GM19468 (cell line): Measurements from ENCODE around the gene TAS2R42.
A peak's percentile ranks its signal among the peaks of the same experiment; 100 is the strongest.

Experiments used
- ATAC-seq: cut with Tn5 transposase; IDR thresholded peaks from one replicate; pipeline ENCODE4 v1.9.1; 2021; ENCODE audit warnings: mild to moderate bottlenecking, moderate library complexity, moderate number of reproducible peaks; ENCODE audit not compliant: unreplicated experiment; ENCODE audit errors: extremely low read depth

Gene TAS2R42

DNA sequence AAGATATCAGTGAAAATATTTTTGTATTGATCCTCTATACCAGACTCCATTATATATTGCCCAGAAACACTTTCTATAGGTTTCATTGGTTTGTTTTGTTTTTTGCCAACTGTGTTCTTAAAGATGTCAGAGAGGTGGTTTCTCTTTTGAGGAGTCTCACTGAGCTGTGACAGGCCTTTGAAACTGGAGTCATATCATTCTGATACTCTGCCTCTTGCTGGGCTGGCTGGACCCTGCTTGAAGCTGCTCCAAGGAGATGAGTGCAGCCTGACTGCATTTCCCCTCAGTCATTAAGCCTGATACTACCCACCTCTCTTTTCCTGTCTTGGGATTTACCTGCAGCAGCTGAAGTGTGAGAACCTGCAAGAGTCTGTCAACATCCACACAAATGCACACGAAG is 35.9 kb downstream of the TAS2R42 start:
- ATAC-seq = peak; percentile 46

DNA sequence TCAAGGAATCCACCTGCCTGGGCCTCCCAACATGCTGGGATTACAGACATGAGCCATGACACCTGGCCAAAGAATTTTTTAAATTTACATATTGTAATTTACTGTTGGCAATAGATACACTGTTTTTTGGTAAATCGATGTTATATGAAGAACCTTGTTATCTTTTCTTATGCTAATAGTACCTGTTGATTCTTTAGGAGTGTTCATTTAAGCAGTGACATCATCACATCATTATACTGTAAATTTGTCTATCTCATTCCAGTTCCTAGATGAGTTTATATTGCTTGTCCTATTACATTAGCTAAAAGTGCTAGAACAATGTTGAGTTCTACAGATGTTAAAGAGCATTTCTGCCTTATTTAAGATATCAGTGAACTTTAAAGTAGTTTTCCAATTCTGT is 39.3 kb downstream of the TAS2R42 start:
- ATAC-seq = no peak

DNA sequence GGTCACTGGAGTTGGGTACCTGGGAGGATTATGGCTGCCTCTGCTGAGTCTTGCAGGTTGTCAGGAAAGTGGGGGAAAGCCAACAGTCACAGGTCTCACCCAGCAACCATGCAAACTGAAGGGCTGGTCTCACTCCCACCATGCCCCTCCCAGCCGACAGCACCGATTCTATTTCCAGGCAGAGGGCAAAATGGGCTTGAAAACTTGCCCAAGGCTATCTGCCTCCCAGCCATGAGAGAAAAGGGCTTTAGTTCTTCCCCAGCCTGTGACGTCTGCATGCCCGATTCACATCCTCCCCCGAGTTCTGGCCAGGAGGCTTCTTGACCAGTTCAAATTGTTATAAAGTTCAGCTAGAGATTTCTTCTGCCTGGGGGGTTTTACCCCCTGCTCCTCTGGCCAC is 42.4 kb downstream of the TAS2R42 start:
- ATAC-seq = no peak

DNA sequence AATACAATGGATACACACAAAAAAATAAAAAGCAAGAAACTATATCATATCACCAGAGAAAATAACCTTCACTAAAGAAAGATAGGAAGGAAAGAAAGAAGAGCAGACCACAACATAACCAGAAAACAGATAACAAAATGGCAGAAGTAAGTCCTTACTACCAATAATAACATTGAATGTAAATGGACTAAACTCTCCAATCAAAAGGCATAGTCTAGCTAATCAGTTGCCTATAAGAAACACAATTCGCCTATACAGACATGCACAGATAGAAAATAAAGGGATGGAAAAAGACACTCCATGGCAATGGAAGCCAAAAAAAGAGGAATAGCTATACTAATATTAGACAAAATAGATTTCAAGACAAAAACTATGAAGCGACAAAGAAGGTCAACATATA is 43.4 kb downstream of the TAS2R42 start:
- no peak for ATAC-seq

DNA sequence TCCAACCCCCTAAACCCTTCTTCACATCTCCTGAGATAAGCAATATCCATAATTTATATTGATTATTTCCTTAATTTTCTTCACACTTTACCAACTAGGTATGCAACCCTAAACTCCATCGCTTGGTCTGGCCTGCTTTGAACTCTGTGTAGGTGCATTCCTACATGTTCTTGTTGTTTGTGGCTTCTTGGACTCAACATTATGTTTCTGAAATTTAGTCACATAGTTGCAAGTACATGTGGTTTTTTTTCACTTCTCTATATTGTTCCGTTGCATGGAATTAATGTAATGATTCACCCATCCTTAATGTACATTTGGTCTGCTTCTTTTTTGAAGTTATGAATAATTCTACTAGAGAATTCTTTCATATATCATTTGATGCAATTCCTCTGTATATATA is 50.7 kb downstream of the TAS2R42 start:
- no peak for ATAC-seq
